Astrocyte (in vitro differentiated cells and primary cell): ENCODE results near the gene SLC25A40. TPM values are rescaled to one million over a fixed set of nuclear protein-coding genes. Genes with fewer than 3 reads are reported as not detected.
"Not testable (repeated sequence)": the region's sequence is repeated elsewhere in the genome, so short reads cannot be mapped to it uniquely, and the experiment has no call there.

Experiments used
- DNase-seq: peaks from one replicate; pipeline ENCODE4 v3.0.0-alpha.2; 2010; ENCODE audit warnings: low read depth
- FAIRE-seq: peaks from 2 replicates; lab custom pipeline; 2011; peaks lifted over from hg19 to GRCh38; lab: Jason Lieb, UNC
- H2AFZ ChIP-seq: 2 replicates; pipeline ENCODE4 v1.6.0; 2012; ENCODE audit warnings: low read depth, low read length, inconsistent platforms
- H3K27ac ChIP-seq: 2 replicates; pipeline ENCODE4 v1.5.1; 2011; ENCODE audit warnings: low read depth, low read length, inconsistent platforms
- H3K27me3 ChIP-seq: 2 replicates; pipeline ENCODE4 v1.6.0; 2011; ENCODE audit warnings: low read length, inconsistent platforms; ENCODE audit not compliant: insufficient read depth
- H3K36me3 ChIP-seq: 2 replicates; pipeline ENCODE4 v1.5.1; 2011; ENCODE audit warnings: low read length, inconsistent platforms; ENCODE audit not compliant: insufficient read depth
- H3K4me1 ChIP-seq: 2 replicates; pipeline ENCODE4 v1.5.1; 2011; ENCODE audit warnings: low read length, inconsistent platforms; ENCODE audit not compliant: insufficient read depth
- H3K4me2 ChIP-seq: 2 replicates; pipeline ENCODE4 v1.6.0; 2012; ENCODE audit warnings: low read length, inconsistent platforms
- H3K4me3 ChIP-seq: 2 replicates; pipeline ENCODE4 v1.5.1; 2011; ENCODE audit warnings: low read depth, mild to moderate bottlenecking, low read length, inconsistent platforms; ENCODE audit not compliant: insufficient read depth
- H3K79me2 ChIP-seq: 2 replicates; pipeline ENCODE4 v1.6.0; 2012; ENCODE audit warnings: mild to moderate bottlenecking, low read length, inconsistent platforms; ENCODE audit not compliant: insufficient read depth
- H3K9ac ChIP-seq: 2 replicates; pipeline ENCODE4 v1.6.0; 2012; ENCODE audit warnings: mild to moderate bottlenecking, low read length, inconsistent platforms
- H3K9me3 ChIP-seq: 2 replicates; pipeline ENCODE4 v1.5.1; 2012; ENCODE audit warnings: low read depth, mild to moderate bottlenecking, low read length, inconsistent platforms; ENCODE audit not compliant: insufficient read depth
- H4K20me1 ChIP-seq: 2 replicates; pipeline ENCODE4 v1.6.0; 2012; ENCODE audit warnings: low read length, inconsistent platforms; ENCODE audit not compliant: insufficient read depth
- H3K27ac Mint-ChIP-seq: one replicate; pipeline ENCODE4 v1.8.0; 2021; ENCODE audit warnings: mild to moderate bottlenecking, mixed read lengths; ENCODE audit not compliant: unreplicated experiment
- H3K27me3 Mint-ChIP-seq: one replicate; pipeline ENCODE4 v1.8.0; 2021; ENCODE audit warnings: low read depth, mixed read lengths; ENCODE audit not compliant: unreplicated experiment
- H3K36me3 Mint-ChIP-seq: one replicate; pipeline ENCODE4 v1.8.0; 2021; ENCODE audit warnings: low read depth, mixed read lengths; ENCODE audit not compliant: unreplicated experiment
- H3K4me1 Mint-ChIP-seq: one replicate; pipeline ENCODE4 v1.8.0; 2021; ENCODE audit warnings: low read depth, mixed read lengths; ENCODE audit not compliant: unreplicated experiment
- H3K4me3 Mint-ChIP-seq: one replicate; pipeline ENCODE4 v1.8.0; 2021; ENCODE audit warnings: mild to moderate bottlenecking, moderate library complexity, mixed read lengths; ENCODE audit not compliant: unreplicated experiment
- H3K9me3 Mint-ChIP-seq: one replicate; pipeline ENCODE4 v1.8.0; 2021; ENCODE audit warnings: mild to moderate bottlenecking, mixed read lengths; ENCODE audit not compliant: unreplicated experiment
- CTCF ChIP-seq: IDR thresholded peaks from 2 replicates; pipeline ENCODE4 v1.5.1; 2011; ENCODE audit warnings: low read depth, mild to moderate bottlenecking, inconsistent platforms, low read length, moderate library complexity; ENCODE audit not compliant: insufficient read depth
- EZH2 ChIP-seq: IDR thresholded peaks from 2 replicates; pipeline ENCODE4 v1.6.1; 2012; ENCODE audit warnings: mild to moderate bottlenecking, low read length, inconsistent platforms; ENCODE audit not compliant: insufficient read depth
- total RNA-seq: library from RNA; stranded (reverse); gene quantifications from 2 replicates; pipeline ENCODE4 v1.2.1, GENCODE V29; 2021

Gene SLC25A40
- total RNA-seq, 1 donor from 2014 or later: 6.3 TPM

DNA sequence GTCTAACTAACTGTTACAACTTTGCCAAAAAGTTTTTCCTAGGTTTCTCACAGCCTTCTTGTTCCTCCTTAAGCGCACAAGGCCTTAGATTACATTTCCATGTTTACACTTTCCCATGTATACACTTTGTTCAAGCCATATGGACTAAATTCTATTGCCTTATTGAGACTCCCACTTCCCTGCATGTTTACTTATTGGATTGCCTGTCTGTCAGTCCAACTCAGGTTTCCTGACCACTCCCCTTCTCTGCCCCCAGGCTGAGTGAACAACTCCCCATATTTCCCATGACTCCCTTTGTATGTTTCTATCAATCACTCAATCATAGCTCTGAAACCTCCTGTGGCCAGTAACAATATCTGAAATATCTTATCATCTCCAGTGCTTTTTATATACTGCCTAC is 43.0 kb downstream of the SLC25A40 start:
- H3K4me2 ChIP-seq: no peak overlapping the region
- no peaks in the 10 kb centered on the region for H3K9me3 ChIP-seq
- Mint-ChIP-seq H3K9me3 (no peaks in the 10 kb centered on the region), H3K4me1 (no peaks in the 10 kb centered on the region), H3K27ac (no peak overlapping the region), H3K36me3 (no peaks in the 10 kb centered on the region), H3K27me3 (no peaks in the 10 kb centered on the region), H3K4me3 (no peak overlapping the region)
- no peak overlapping the region for H2AFZ ChIP-seq
- TF ChIP-seq EZH2: no peak
- TF ChIP-seq CTCF: no peak
- no peaks in the 10 kb centered on the region for H4K20me1 ChIP-seq
- H3K36me3 ChIP-seq: no peaks in the 10 kb centered on the region
- DNase-seq (no peak), FAIRE-seq (no peak)
- H3K79me2 ChIP-seq: no peaks in the 10 kb centered on the region
- H3K27ac ChIP-seq: no peak overlapping the region
- H3K9ac ChIP-seq: no peak overlapping the region
- H3K4me1 ChIP-seq: no peaks in the 10 kb centered on the region
- no peak overlapping the region for H3K4me3 ChIP-seq
- H3K27me3 ChIP-seq: no peaks in the 10 kb centered on the region

GRCh38 chr7:87831097-87831496 is 45.1 kb downstream of the SLC25A40 start:
- H3K27ac ChIP-seq: no peak overlapping the region
- FAIRE-seq (no peak), DNase-seq (peak; percentile 4)
- Mint-ChIP-seq H3K4me3 (no peak overlapping the region), H3K4me1 (no peaks in the 10 kb centered on the region), H3K36me3 (no peaks in the 10 kb centered on the region), H3K27me3 (no peaks in the 10 kb centered on the region), H3K9me3 (no peaks in the 10 kb centered on the region), H3K27ac (no peak overlapping the region)
- no peaks in the 10 kb centered on the region for H4K20me1 ChIP-seq
- TF ChIP-seq CTCF: no peak
- TF ChIP-seq EZH2: no peak
- H2AFZ ChIP-seq: no peak overlapping the region
- H3K36me3 ChIP-seq: no peaks in the 10 kb centered on the region
- H3K4me1 ChIP-seq: no peaks in the 10 kb centered on the region
- no peaks in the 10 kb centered on the region for H3K79me2 ChIP-seq
- no peaks in the 10 kb centered on the region for H3K9me3 ChIP-seq
- H3K4me3 ChIP-seq: no peak overlapping the region
- no peak overlapping the region for H3K9ac ChIP-seq
- no peak overlapping the region for H3K4me2 ChIP-seq
- no peaks in the 10 kb centered on the region for H3K27me3 ChIP-seq

GRCh38 chr7:87828383-87828782 is 47.8 kb downstream of the SLC25A40 start:
- H3K4me3 Mint-ChIP-seq, H3K27me3 ChIP-seq, FAIRE-seq, H3K79me2 ChIP-seq, H3K4me1 ChIP-seq, H2AFZ ChIP-seq, H3K27me3 Mint-ChIP-seq, H3K9me3 Mint-ChIP-seq, H3K4me1 Mint-ChIP-seq, H3K4me3 ChIP-seq, H3K9me3 ChIP-seq, H3K27ac ChIP-seq, H4K20me1 ChIP-seq, H3K27ac Mint-ChIP-seq, H3K9ac ChIP-seq, H3K36me3 ChIP-seq, H3K4me2 ChIP-seq, DNase-seq, H3K36me3 Mint-ChIP-seq: not testable (repeated sequence)

DNA sequence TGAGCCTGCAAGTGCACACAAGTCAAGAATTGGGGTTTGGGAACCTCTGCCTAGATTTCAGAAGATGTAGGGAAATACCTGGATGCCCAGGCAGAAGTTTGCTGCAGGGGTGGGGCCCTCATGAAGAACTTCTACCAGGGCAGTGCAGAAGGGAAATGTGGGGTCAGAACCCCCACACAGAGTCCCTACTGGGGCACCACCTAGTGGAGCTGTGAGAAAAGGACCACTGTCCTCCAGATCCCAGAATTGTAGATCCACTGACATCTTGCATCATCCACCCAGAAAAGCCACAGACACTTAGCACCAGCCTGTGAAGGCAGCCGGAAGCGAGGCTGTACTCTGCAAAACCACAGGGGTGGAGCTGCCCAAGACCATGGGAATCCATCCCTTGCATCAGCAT is 50.8 kb downstream of the SLC25A40 start:
- not testable (repeated sequence) for FAIRE-seq, H4K20me1 ChIP-seq, H3K36me3 ChIP-seq, H3K4me1 ChIP-seq, H3K4me3 ChIP-seq, H3K9me3 ChIP-seq, H3K27ac Mint-ChIP-seq, H2AFZ ChIP-seq, H3K27ac ChIP-seq, DNase-seq, H3K4me1 Mint-ChIP-seq, H3K27me3 ChIP-seq, H3K4me2 ChIP-seq, H3K79me2 ChIP-seq, H3K4me3 Mint-ChIP-seq, H3K36me3 Mint-ChIP-seq, H3K27me3 Mint-ChIP-seq, H3K9ac ChIP-seq
- peaks cover 11% of the 10 kb centered on the region for H3K9me3 Mint-ChIP-seq

DNA sequence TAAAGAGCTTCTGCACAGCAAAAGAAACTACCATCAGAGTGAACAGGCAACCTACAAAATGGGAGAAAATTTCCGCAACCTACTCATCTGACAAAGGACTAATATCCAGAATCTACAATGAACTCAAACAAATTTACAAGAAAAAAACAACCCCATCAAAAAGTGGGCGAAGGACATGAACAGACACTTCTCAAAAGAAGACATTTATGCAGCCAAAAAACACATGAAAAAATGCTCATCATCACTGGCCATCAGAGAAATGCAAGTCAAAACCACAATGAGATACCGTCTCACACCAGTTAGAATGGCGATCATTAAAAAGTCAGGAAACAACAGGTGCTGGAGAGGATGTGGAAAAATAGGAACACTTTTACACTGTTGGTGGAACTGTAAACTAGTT is 54.1 kb downstream of the SLC25A40 start:
- not testable (repeated sequence) for H3K4me1 ChIP-seq, H3K9me3 ChIP-seq, H3K4me1 Mint-ChIP-seq

More for the DNA sequence above, 54.1 kb downstream of the SLC25A40 start:
- H3K27ac Mint-ChIP-seq, H3K4me3 Mint-ChIP-seq, H3K36me3 Mint-ChIP-seq, H3K4me2 ChIP-seq, DNase-seq, H3K9ac ChIP-seq, H4K20me1 ChIP-seq, FAIRE-seq, H3K4me3 ChIP-seq, H2AFZ ChIP-seq, H3K36me3 ChIP-seq, H3K27me3 ChIP-seq, H3K27me3 Mint-ChIP-seq, H3K27ac ChIP-seq, H3K79me2 ChIP-seq: not testable (repeated sequence)
- peaks cover 11% of the 10 kb centered on the region for H3K9me3 Mint-ChIP-seq
